Suprapubic skin (tissue), 4 donors: ENCODE measurements around the gene SNRPB2.

Experiments
- CTCF ChIP-seq, 2 donors: fragments of 200-600 bp in 1 of 2; fragments of 450-650 bp in 1 of 2; sonication (generic) in 1 of 2; IDR thresholded peaks; one replicate each; pipeline ENCODE4 v1.5.1; 2016 to 2019; ENCODE audit warnings: antibody characterized with exemption in 2 of 2, mild to moderate bottlenecking in 1 of 2, moderate library complexity in 1 of 2
- EP300 ChIP-seq: sonication (generic); formaldehyde crosslinking; IDR thresholded peaks from one replicate; pipeline ENCODE4 v1.6.1; 2017; ENCODE audit warnings: antibody characterized with exemption
- POLR2A ChIP-seq, 2 donors: fragments of 450-650 bp; IDR thresholded peaks; one replicate each; pipeline ENCODE4 v1.6.1; 2017; ENCODE audit warnings: antibody characterized with exemption in 2 of 2, mild to moderate bottlenecking in 2 of 2, moderate library complexity in 2 of 2
- POLR2AphosphoS5 ChIP-seq, 3 donors: sonication (generic); formaldehyde crosslinking; IDR thresholded peaks; one replicate each; pipeline ENCODE4 v1.6.1; 2017; ENCODE audit warnings: antibody characterized with exemption in 3 of 3

- no peak for TF ChIP-seq CTCF (IDR thresholded peaks at IDR 0.05)
- TF ChIP-seq EP300, result no peak
- TF ChIP-seq POLR2AphosphoS5 (IDR thresholded peaks at IDR 0.05), result no peak
- TF ChIP-seq POLR2A (IDR thresholded peaks at IDR 0.05), result no peak
These were observed 38.4 kb upstream of the SNRPB2 start for GRCh38 chr20:16691381-16691780.
